HG03521 (cell line): ENCODE measurements around the gene SEPTIN8.

ENCODE experiments used
- ATAC-seq: cut with Tn5 transposase; IDR thresholded peaks from one replicate; pipeline ENCODE4 v1.9.1; 2021; ENCODE audit warnings: mild to moderate bottlenecking, moderate library complexity; ENCODE audit not compliant: unreplicated experiment

The SEPTIN8 gene, protein sequence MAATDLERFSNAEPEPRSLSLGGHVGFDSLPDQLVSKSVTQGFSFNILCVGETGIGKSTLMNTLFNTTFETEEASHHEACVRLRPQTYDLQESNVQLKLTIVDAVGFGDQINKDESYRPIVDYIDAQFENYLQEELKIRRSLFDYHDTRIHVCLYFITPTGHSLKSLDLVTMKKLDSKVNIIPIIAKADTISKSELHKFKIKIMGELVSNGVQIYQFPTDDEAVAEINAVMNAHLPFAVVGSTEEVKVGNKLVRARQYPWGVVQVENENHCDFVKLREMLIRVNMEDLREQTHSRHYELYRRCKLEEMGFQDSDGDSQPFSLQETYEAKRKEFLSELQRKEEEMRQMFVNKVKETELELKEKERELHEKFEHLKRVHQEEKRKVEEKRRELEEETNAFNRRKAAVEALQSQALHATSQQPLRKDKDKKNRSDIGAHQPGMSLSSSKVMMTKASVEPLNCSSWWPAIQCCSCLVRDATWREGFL

GRCh38 chr5:132777209-132778069 is at the start of gene SEPTIN8:
Gene SEPTIN8 (minus strand): TSS chr5:132777239. CDS start chr5:132777137, 102 bp downstream.
- peak; percentile 59 for ATAC-seq

- no peak for ATAC-seq
These were observed 49.5 kb upstream of the SEPTIN8 start for GRCh38 chr5:132826424-132827082.

- ATAC-seq, result no peak
These were observed 48.9 kb upstream of the SEPTIN8 start for GRCh38 chr5:132825834-132826391.

DNA sequence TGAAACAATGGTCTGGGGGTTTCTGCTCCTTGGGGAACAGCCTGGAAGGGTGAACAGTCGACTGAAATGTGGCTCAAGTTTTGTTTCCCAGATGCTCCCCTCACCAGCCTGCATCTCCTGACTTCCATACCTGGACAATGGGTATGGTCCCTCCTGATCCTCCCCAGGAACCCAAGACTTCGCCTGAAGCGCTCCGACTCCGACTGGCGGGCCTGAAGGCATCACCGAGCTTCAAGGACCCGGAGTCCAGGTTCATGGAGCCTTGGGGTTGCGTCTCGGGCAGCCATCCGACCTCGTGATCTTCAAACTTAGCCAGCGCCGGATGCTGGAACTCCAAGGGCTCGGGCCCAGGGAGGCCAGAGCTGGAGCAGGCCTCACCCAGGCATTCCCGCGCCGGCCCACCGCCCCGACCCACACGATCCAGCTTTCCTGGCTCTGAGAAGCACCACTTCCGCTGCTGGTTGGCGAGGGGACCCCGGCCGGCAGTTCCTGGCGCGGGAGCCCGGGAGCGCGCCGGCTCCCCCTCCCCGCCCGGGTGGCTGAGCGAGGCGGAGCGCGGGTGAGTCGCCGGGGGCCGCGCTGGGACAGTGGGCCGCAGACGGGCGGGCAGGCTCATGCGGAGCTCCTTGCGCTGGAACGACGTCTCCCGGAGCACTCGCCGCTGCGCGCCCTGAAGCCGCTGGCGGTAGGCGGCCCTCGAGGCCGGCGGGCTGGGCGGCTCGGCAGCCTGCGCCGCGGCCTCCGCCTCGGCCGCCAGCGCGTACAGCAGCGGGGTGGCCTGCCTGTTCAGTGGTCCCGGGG is 48.2 kb upstream of the SEPTIN8 start:
- ATAC-seq, result no peak

- ATAC-seq, result no peak
These were observed 47.4 kb upstream of the SEPTIN8 start for GRCh38 chr5:132824426-132824825.

DNA sequence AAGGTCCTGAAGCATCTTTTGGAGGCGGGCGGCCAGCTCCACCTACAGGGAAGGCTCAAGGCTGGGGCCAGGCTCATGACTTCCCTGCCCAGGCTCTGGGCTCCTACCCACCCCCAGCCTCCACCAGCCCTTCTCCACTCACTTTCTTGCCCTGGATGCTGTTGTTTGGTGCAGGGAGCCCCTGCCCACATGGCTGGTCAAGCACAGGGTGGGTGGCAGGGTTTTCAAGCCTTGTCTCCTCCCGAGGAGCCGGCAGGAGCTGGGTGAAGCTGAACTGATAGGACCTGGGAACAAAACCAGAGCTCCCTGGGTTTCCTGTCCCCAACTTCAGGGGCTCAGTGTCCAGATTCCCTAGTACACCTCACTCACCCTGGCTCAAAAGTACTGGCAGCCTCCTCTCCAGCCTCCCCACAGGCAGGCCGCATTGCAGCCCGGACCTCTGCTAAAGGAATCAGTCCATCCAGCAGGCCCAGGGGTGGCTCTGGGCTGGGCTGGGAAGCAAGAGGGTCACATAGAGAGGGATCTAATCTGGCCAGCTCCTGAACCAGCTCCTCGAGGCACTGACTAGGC is 46.5 kb upstream of the SEPTIN8 start:
- no peak for ATAC-seq

GRCh38 chr5:132822650-132823480 is 45.8 kb upstream of the SEPTIN8 start:
- no peak for ATAC-seq

DNA sequence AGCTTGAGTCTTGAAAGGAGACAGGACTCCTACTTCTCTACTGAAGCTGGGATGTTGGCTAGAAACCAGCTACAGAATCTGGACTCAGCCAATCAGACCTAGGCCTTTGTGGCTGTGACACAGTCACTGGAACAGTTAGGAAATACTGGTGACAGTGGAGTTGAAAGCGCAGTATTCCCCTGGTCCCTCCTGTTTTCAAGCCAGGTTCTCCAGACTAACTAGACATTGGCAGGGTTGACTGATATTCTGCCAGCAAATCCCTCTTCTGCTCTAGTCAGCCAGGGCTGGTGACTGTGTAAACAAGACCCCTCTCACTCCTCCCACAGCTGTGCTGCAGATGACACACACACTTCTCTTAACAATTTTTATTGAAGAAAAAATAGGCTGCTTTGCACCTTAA is 44.8 kb upstream of the SEPTIN8 start:
- no peak for ATAC-seq

GRCh38 chr5:132821350-132821749 is 44.3 kb upstream of the SEPTIN8 start:
- no peak for ATAC-seq

- ATAC-seq, result peak; percentile 84
These were observed 43.2 kb upstream of the SEPTIN8 start for GRCh38 chr5:132820162-132820754.

DNA sequence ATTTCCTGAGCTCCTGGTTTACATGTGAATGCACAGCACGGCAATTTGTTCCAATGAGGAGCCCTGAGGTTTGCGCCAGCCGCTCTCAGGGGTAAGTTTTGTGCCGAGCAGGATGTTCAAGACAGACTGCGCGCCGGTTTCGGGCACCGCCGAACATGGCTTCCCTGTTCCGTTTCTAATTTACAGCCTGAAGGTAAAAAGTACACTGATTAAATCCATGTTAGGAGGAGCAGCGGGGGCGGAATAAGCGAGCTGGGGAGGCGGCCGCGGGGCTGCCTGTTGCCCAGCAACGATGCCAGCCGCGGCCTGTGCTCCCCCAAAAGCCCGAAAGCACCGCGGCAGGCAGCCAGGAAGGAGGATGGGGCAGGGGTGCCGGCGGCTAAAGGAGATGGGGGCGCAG is 42.4 kb upstream of the SEPTIN8 start:
- no peak for ATAC-seq

DNA sequence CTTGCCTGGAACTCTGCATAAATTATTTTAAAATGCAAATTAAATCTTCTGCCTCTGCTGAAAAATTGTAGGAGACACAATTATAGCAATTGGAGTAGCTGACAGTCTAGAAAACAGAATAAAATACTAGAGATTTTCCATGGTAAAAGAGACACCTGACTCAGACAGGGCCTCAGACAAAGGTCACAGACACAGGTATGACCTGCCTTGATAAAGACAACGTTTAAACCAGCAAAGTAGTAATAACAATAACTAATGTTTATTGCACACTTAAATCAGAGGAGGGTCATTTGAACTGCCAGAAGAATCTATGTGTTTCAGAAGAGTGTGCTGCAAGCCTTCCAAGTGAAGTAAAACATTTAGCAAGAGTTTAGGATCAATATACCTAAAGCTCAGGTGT is 40.0 kb upstream of the SEPTIN8 start:
- ATAC-seq, result no peak

DNA sequence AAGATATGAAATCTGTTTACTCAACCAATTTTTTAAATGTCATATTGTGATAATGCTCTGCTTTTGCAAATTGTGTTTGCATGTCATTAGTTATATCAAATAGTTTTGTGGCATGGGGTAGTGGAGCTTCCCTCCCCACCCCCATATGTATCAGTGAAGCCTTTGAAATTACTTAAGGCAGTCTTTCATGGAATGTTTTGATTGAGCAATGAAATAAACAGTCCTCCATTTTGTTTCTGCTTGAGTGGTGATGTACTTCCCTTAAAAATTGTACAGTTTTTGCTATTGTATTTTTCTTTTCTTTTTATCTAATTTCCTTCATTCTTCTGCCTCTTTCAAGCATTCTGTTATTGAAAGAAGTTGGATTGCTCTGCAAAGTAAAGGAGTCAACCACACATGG is 39.5 kb upstream of the SEPTIN8 start:
- ATAC-seq, result no peak

DNA sequence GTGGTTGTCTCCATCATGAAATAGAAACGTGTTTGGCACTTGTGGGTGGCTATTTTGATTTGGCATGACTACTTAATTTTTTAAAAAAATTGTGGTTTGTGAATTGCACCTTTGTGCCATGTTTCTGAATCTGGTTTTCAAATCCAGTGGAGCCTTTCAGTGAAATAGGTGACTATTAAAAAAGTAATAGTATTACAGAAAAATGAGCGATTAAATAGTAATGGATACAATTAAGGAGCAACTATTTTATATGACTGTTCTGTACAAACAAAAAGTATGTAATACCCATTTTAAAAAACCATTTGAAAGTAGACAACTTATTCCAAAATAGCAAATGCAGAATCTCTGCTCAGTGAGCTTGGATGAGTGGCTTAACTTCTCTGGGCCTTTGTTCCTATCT is 39.0 kb upstream of the SEPTIN8 start:
- ATAC-seq, result no peak

DNA sequence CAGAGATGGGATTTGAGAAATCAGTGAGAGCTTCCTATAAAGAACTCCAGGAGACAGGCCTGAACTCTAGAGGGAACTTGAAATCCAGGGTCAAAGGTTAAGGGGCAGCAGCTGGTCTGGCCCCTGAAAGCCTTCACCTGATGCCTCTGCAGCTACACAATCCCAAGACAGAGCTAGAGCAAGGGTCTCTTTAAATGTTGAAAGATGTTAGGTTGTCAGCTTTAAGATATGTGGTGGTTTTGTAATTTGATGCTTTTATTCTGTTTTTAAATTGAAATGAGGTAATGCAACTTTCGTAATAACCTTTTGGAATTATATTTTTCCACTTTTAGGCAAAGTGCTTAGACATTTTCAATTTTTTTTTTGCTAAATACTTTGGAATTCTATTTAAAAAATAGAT is 38.4 kb upstream of the SEPTIN8 start:
- no peak for ATAC-seq

- ATAC-seq, result no peak
These were observed 37.7 kb upstream of the SEPTIN8 start for GRCh38 chr5:132814503-132815294.

GRCh38 chr5:132813599-132814502 is 36.8 kb upstream of the SEPTIN8 start:
- no peak for ATAC-seq
